ENCODE results near the gene DCPS. TPM values are rescaled to one million over a fixed set of nuclear protein-coding genes. Genes with fewer than 3 reads are reported as not detected.

Gene DCPS
- total RNA-seq, 1 donor = 8.3 TPM

DNA sequence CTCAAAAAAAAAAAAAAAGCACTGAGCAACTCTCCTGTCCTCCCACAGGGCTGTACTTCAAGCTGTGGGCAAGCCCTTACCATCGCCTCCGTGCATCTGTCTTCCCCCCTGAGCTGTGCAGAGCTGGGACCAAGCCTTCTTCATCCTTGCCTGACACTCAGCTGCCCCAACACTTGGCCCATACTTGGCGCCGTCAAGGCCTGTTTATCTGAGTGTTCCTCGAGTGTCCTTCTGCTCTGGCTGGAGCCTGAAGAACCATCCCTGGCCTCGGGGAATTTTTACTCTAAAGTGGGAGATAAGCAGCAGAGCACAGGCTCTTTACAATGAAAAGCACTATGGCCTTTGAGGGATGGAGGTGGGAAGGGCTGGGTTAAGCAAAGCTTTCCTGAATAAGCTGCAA lies 22.6 kb upstream of the DCPS start:
- Histone ChIP-seq H3K27me3 (ENCODE audit: insufficient read depth, low read length) (no peaks in the 10 kb centered on the region), H4K20me1 (ENCODE audit: insufficient read depth, low read length) (peaks cover 2% of the 10 kb centered on the region), H3K4me1 (ENCODE audit: insufficient read depth, low read length) (peaks cover 21% of the 10 kb centered on the region), H3K36me3 (ENCODE audit: insufficient read depth, low read length) (no peaks in the 10 kb centered on the region), H3K4me2 (ENCODE audit: insufficient read depth, low read length) (no peak overlapping the region), H3K79me2 (ENCODE audit: insufficient read depth, low read length) (peaks cover 6% of the 10 kb centered on the region), H3K4me3 (ENCODE audit: insufficient read depth, low read length) (no peak overlapping the region), H3K9me3 (ENCODE audit: low read depth, low read length) (no peaks in the 10 kb centered on the region), H3K27ac (ENCODE audit: low read depth, low read length) (no peak overlapping the region), H2AFZ (ENCODE audit: low read length) (no peak overlapping the region)
- TF ChIP-seq, protein P1, sequence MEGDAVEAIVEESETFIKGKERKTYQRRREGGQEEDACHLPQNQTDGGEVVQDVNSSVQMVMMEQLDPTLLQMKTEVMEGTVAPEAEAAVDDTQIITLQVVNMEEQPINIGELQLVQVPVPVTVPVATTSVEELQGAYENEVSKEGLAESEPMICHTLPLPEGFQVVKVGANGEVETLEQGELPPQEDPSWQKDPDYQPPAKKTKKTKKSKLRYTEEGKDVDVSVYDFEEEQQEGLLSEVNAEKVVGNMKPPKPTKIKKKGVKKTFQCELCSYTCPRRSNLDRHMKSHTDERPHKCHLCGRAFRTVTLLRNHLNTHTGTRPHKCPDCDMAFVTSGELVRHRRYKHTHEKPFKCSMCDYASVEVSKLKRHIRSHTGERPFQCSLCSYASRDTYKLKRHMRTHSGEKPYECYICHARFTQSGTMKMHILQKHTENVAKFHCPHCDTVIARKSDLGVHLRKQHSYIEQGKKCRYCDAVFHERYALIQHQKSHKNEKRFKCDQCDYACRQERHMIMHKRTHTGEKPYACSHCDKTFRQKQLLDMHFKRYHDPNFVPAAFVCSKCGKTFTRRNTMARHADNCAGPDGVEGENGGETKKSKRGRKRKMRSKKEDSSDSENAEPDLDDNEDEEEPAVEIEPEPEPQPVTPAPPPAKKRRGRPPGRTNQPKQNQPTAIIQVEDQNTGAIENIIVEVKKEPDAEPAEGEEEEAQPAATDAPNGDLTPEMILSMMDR (IDR thresholded peaks at IDR 0.05; ENCODE audit: extremely low read depth, low read depth, low read length) = no peak
- DNase-seq (ENCODE audit: insufficient read length, low spot score, missing footprints) = no peak

DNA sequence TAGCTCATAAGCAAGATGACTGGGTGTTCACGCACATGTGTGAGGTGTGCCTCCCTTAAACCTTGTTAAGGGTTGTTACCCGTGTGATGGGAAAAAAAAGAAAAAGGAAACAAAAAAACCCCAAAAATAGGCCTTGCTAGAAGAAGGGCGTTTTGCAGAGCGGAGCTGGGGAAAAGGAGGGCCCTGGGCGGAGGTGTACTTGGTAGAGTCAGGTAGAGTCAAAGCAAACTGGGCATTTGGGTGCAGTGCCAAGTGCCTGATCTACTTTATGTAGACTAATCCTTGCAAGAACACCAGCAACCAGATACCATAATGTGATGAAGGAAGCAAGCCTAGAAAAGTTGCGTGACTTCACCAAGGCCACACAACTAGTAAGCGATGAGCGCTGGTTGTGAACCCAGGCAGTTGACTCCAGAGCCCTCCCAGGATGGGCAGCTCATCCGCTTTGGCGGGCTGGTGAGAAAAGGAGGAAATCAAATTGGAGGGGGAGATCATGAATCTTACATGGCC lies 22.1 kb upstream of the DCPS start:
- Histone ChIP-seq H2AFZ (ENCODE audit: low read length) (peak overlapping the region; percentile 90), H3K36me3 (ENCODE audit: insufficient read depth, low read length) (no peaks in the 10 kb centered on the region), H3K27ac (ENCODE audit: low read depth, low read length) (no peak overlapping the region), H4K20me1 (ENCODE audit: insufficient read depth, low read length) (peaks cover 7% of the 10 kb centered on the region), H3K9me3 (ENCODE audit: low read depth, low read length) (no peaks in the 10 kb centered on the region), H3K4me3 (ENCODE audit: insufficient read depth, low read length) (peak overlapping the region; percentile 82), H3K4me2 (ENCODE audit: insufficient read depth, low read length) (peak overlapping the region; percentile 88), H3K4me1 (ENCODE audit: insufficient read depth, low read length) (peaks cover 21% of the 10 kb centered on the region), H3K79me2 (ENCODE audit: insufficient read depth, low read length) (peaks cover 10% of the 10 kb centered on the region), H3K27me3 (ENCODE audit: insufficient read depth, low read length) (no peaks in the 10 kb centered on the region)
- no peak for DNase-seq (ENCODE audit: insufficient read length, low spot score, missing footprints)
- TF ChIP-seq, protein P1 (IDR thresholded peaks at IDR 0.05; ENCODE audit: extremely low read depth, low read depth, low read length) = no peak

DNA sequence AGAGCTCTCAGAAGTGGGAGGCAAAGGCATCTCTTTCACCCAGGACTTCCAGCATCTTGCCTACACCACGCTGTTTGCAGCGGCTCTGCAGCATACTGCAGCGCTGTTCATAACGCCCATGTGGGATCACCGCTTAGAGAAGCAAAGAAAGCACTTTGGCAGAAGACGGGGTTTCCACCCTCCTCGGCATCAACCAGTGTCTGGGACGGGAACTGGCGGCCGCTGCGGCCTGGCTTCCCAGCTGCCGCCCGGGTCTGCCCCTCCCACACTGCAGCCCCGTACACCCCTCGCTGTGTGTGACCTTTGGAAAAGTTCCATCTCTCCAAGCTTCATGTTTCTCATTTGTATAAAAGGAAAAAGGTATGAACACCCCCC lies 21.5 kb upstream of the DCPS start:
- peaks cover 21% of the 10 kb centered on the region for H3K4me1 ChIP-seq (ENCODE audit: insufficient read depth, low read length)
- peak overlapping the region; percentile 82 for H3K4me3 ChIP-seq (ENCODE audit: insufficient read depth, low read length)
- H4K20me1 ChIP-seq (ENCODE audit: insufficient read depth, low read length) = peaks cover 9% of the 10 kb centered on the region
- TF ChIP-seq, protein P1 (IDR thresholded peaks at IDR 0.05; ENCODE audit: extremely low read depth, low read depth, low read length) = no peak
- peaks cover 3% of the 10 kb centered on the region for H3K36me3 ChIP-seq (ENCODE audit: insufficient read depth, low read length)
- no peaks in the 10 kb centered on the region for H3K9me3 ChIP-seq (ENCODE audit: low read depth, low read length)
- peak; percentile 90 for DNase-seq (ENCODE audit: insufficient read length, low spot score, missing footprints)
- peak overlapping the region; percentile 62 for H3K27ac ChIP-seq (ENCODE audit: low read depth, low read length)
- peaks cover 13% of the 10 kb centered on the region for H3K79me2 ChIP-seq (ENCODE audit: insufficient read depth, low read length)
- peak overlapping the region; percentile 90 for H2AFZ ChIP-seq (ENCODE audit: low read length)
- H3K4me2 ChIP-seq (ENCODE audit: insufficient read depth, low read length) = peak overlapping the region; percentile 88
- H3K27me3 ChIP-seq (ENCODE audit: insufficient read depth, low read length) = no peaks in the 10 kb centered on the region

DNA sequence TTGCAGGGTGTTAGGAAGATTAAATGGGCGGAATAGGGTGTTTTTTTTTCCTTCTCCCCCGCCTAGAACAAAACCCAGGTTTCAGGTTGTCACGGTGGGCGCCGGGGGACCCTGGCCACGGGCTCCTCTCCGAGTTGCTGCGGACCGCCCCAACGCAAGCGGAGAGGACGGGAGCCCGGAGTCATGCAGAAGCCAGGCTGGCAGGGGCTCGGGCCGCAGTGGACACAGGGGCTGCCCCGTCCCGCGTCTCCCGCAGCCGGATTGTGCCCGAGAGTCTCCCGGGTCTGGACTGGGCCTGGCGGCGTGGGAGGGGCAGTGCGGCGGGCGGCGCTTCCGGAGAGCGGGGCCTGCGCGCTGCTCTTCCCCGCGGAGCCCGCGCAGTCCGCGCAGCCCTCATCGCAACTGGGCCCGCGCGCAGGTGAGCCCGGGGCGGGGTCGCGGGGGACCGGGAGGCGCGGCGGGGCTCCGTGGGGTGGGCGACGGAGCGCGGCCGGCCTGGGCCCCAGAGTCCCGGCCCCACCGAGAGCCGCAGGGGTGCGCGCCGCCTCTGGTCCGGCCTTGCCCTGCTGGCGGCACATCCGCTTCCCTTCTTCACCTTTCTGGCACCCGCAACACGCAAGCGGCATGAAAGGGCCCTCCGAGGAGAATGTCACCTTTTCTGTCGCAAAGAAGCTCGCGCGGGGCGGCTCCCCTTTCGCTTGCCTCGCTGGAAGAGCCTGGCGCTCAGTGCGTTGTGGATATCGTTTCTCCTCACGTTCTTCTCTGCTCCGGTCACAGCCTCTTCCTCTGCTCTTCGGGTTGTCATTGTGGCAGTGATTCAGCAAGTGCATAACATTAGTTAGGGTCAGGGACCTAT lies 20.9 kb upstream of the DCPS start, which contains the start of gene TIRAP:
Gene TIRAP, plus strand, starts transcription at position 358 of the 856 bp plus-strand sequence. CDS start 7,802 bp downstream, outside the sequence.
- H3K36me3 ChIP-seq (ENCODE audit: insufficient read depth, low read length) = peaks cover 3% of the 10 kb centered on the region
- H3K4me1 ChIP-seq (ENCODE audit: insufficient read depth, low read length) = peaks cover 21% of the 10 kb centered on the region
- no peaks in the 10 kb centered on the region for H3K9me3 ChIP-seq (ENCODE audit: low read depth, low read length)
- H3K4me2 ChIP-seq (ENCODE audit: insufficient read depth, low read length) = peak within 1 kb of the TSS; percentile 88
- TF ChIP-seq, protein P1 (IDR thresholded peaks at IDR 0.05; ENCODE audit: extremely low read depth, low read depth, low read length) = no peak
- peak; percentile 96 for DNase-seq (ENCODE audit: insufficient read length, low spot score, missing footprints)
- peaks cover 9% of the 10 kb centered on the region for H4K20me1 ChIP-seq (ENCODE audit: insufficient read depth, low read length)
- H3K4me3 ChIP-seq (ENCODE audit: insufficient read depth, low read length) = peak within 1 kb of the TSS; percentile 82
- H3K27ac ChIP-seq (ENCODE audit: low read depth, low read length) = peak within 1 kb of the TSS; percentile 62
- peaks cover 13% of the 10 kb centered on the region for H3K79me2 ChIP-seq (ENCODE audit: insufficient read depth, low read length)
- peak within 1 kb of the TSS; percentile 94 for H2AFZ ChIP-seq (ENCODE audit: low read length)
- H3K27me3 ChIP-seq (ENCODE audit: insufficient read depth, low read length) = no peaks in the 10 kb centered on the region

All from osteoblast (primary cell).